Glutamatergic neuron (in vitro differentiated cells): ENCODE measurements around the gene ASXL1. TPM values are rescaled to one million over a fixed set of nuclear protein-coding genes. Genes with fewer than 3 reads are reported as not detected.

Source experiments
- DNase-seq: peaks from one replicate; pipeline ENCODE4 v3.0.0; 2022
- H3K27ac Mint-ChIP-seq: one replicate; pipeline ENCODE4 v1.8.0; 2020; ENCODE audit warnings: mild to moderate bottlenecking, mixed read lengths, inconsistent platforms; ENCODE audit not compliant: unreplicated experiment
- H3K27me3 Mint-ChIP-seq: one replicate; pipeline ENCODE4 v1.8.0; 2020; ENCODE audit warnings: mild to moderate bottlenecking, moderate library complexity, mixed read lengths, inconsistent platforms; ENCODE audit not compliant: unreplicated experiment
- H3K36me3 Mint-ChIP-seq: one replicate; pipeline ENCODE4 v1.8.0; 2020; ENCODE audit warnings: mild to moderate bottlenecking, mixed read lengths, inconsistent platforms; ENCODE audit not compliant: unreplicated experiment
- H3K4me1 Mint-ChIP-seq: one replicate; pipeline ENCODE4 v1.8.0; 2020; ENCODE audit warnings: mild to moderate bottlenecking, low read depth, mixed read lengths, inconsistent platforms; ENCODE audit not compliant: unreplicated experiment
- H3K4me3 Mint-ChIP-seq: one replicate; pipeline ENCODE4 v1.8.0; 2020; ENCODE audit warnings: mild to moderate bottlenecking, mixed read lengths, inconsistent platforms; ENCODE audit not compliant: unreplicated experiment
- H3K9me3 Mint-ChIP-seq: one replicate; pipeline ENCODE4 v1.8.0; 2020; ENCODE audit warnings: mild to moderate bottlenecking, moderate library complexity, mixed read lengths, inconsistent platforms; ENCODE audit not compliant: unreplicated experiment
- total RNA-seq: library from RNA; stranded (reverse); fragmentation: NEBNext Ultra II Directional; extraction: Animal tissue kit (Norgen Biotek cat#: 25700); gene quantifications from one replicate; pipeline ENCODE4 v1.2.1, GENCODE V29; 2021; ENCODE audit not compliant: unreplicated experiment
- TF ChIP-seq, protein P1 (sequence below): fragments of 200-600 bp; sonication (generic); IDR thresholded peaks from one replicate; pipeline ENCODE4 v1.5.0; 2021; ENCODE audit not compliant: partially characterized antibody, unreplicated experiment

Gene ASXL1
- total RNA-seq, 1 donor from 2014 or later: 85.1 TPM

- H3K36me3 Mint-ChIP-seq: peaks cover 21% of the 10 kb centered on the region
- peak overlapping the region; percentile 75 for H3K27ac Mint-ChIP-seq
- TF ChIP-seq, protein P1, sequence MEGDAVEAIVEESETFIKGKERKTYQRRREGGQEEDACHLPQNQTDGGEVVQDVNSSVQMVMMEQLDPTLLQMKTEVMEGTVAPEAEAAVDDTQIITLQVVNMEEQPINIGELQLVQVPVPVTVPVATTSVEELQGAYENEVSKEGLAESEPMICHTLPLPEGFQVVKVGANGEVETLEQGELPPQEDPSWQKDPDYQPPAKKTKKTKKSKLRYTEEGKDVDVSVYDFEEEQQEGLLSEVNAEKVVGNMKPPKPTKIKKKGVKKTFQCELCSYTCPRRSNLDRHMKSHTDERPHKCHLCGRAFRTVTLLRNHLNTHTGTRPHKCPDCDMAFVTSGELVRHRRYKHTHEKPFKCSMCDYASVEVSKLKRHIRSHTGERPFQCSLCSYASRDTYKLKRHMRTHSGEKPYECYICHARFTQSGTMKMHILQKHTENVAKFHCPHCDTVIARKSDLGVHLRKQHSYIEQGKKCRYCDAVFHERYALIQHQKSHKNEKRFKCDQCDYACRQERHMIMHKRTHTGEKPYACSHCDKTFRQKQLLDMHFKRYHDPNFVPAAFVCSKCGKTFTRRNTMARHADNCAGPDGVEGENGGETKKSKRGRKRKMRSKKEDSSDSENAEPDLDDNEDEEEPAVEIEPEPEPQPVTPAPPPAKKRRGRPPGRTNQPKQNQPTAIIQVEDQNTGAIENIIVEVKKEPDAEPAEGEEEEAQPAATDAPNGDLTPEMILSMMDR: no peak
- H3K4me1 Mint-ChIP-seq: peaks cover 14% of the 10 kb centered on the region
- H3K27me3 Mint-ChIP-seq: peaks cover 3% of the 10 kb centered on the region
- H3K9me3 Mint-ChIP-seq: peaks cover 8% of the 10 kb centered on the region
- no peak overlapping the region for H3K4me3 Mint-ChIP-seq
- DNase-seq: no peak
Measured at GRCh38 chr20:32438331-32438858, 80.3 kb downstream of the ASXL1 start.

- TF ChIP-seq, protein P1: no peak
- peaks cover 16% of the 10 kb centered on the region for H3K4me1 Mint-ChIP-seq
- no peak for DNase-seq
- H3K27ac Mint-ChIP-seq: no peak overlapping the region
- no peak overlapping the region for H3K4me3 Mint-ChIP-seq
- H3K9me3 Mint-ChIP-seq: peaks cover 8% of the 10 kb centered on the region
- H3K36me3 Mint-ChIP-seq: peaks cover 21% of the 10 kb centered on the region
- peaks cover 3% of the 10 kb centered on the region for H3K27me3 Mint-ChIP-seq
Measured at GRCh38 chr20:32439132-32439829, 81.2 kb downstream of the ASXL1 start.

DNA sequence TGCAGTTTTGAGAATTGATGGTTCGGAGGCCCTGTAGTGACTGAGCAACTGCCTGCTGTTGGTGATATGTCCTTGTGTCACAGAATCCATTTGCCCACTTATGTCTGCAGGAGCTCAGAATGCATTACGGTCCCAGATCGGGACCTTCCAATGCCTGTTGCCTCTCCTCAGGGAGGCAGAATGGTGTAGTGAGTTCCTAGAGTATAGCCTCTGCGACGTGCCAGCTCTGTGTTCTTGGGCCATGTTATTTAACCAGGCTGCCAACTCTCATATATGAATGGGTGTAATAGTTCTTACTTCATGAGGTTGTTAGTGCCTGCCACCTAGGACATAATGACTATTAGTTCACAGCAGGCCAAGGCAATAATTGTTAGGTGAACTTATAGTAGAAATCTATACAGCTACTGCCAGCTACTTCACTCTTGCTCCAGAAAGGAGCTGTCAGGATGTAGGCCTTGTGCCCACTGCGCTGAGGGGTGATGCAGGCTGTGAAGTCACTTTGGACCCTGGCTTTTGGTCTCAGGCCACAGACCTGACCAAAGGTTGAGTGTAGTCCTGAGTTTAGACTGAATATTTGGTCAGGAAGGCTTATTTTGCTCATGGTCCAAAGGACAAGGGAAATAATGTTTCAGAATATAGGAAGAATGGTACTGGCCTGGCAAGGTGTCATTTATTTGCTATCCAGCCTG, 82.1 kb downstream of the ASXL1 start:
- Mint-ChIP-seq H3K4me1 (peaks cover 22% of the 10 kb centered on the region), H3K4me3 (no peak overlapping the region), H3K27me3 (peaks cover 3% of the 10 kb centered on the region), H3K9me3 (peaks cover 12% of the 10 kb centered on the region), H3K36me3 (peaks cover 17% of the 10 kb centered on the region), H3K27ac (no peak overlapping the region)
- TF ChIP-seq, protein P1: no peak
- DNase-seq: no peak

- peaks cover 15% of the 10 kb centered on the region for H3K9me3 Mint-ChIP-seq
- peaks cover 27% of the 10 kb centered on the region for H3K4me1 Mint-ChIP-seq
- TF ChIP-seq, protein P1: no peak
- no peak for DNase-seq
- H3K36me3 Mint-ChIP-seq: peaks cover 15% of the 10 kb centered on the region
- H3K4me3 Mint-ChIP-seq: no peak overlapping the region
- H3K27me3 Mint-ChIP-seq: peaks cover 6% of the 10 kb centered on the region
- no peak overlapping the region for H3K27ac Mint-ChIP-seq
Measured at GRCh38 chr20:32440758-32441078, 82.6 kb downstream of the ASXL1 start.

GRCh38 chr20:32441638-32442037, 83.5 kb downstream of the ASXL1 start:
- H3K27me3 Mint-ChIP-seq: peaks cover 6% of the 10 kb centered on the region
- H3K4me1 Mint-ChIP-seq: peaks cover 33% of the 10 kb centered on the region
- H3K36me3 Mint-ChIP-seq: peaks cover 11% of the 10 kb centered on the region
- no peak for DNase-seq
- H3K27ac Mint-ChIP-seq: no peak overlapping the region
- peaks cover 11% of the 10 kb centered on the region for H3K9me3 Mint-ChIP-seq
- H3K4me3 Mint-ChIP-seq: no peak overlapping the region
- TF ChIP-seq, protein P1: no peak
